Endometrial microvascular endothelial cells (primary cell): ENCODE data around the gene BCL11B. TPM values are rescaled to one million over a fixed set of nuclear protein-coding genes. Genes with fewer than 3 reads are reported as not detected.

Source experiments
- in situ Hi-C: cut with HindIII; loops from 2 replicates; pipeline ENCODE4 v1.10.0; 2017; ENCODE audit warnings: low sequenced_read_pairs, low pct_unique_long_range_greater_than_20kb; ENCODE audit errors: inconsistent ontology term
- total RNA-seq: library from RNA; depleted of rRNA; stranded (reverse); fragments of >200 nt; gene quantifications from one replicate; pipeline ENCODE4 v1.2.3, GENCODE V29; 2015; ENCODE audit errors: inconsistent ontology term

Gene BCL11B
- total RNA-seq, 1 donor from 2014 or later, result not detected

DNA sequence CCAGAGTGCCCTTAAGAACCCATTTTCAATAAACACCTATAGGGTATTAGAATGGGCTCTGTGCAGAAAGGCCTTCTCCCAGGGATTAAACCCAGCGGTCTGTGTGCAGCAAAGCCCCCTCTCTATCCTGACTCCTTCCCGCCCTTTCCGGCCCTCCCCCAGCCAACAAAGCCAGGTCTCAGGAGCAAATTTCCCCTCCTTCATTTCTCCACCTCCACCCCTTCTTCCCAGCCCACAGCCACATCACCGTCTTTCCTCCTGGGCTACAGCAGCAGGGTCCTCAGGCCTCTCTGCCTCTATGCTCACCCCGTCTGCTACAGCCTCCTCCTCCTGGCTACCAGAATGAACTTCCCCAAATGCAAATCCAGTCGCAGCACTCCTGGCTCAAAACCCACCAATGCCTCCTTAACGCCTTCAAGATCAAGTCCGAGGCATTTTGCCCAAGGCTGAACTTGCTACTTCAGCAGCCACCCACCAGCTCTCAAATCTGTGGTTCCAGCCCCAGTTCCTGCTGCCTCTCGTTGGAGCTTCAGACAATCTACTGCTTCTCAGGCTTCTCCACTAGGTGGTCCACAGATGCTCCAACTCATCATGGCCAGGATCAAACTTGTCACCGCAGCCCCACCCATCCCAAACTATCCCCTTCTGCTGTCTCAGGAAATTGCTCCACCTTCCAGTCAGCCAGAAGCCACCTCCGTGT is 134.8 kb downstream of the BCL11B start:
- in situ Hi-C loops, result no loop called here

DNA sequence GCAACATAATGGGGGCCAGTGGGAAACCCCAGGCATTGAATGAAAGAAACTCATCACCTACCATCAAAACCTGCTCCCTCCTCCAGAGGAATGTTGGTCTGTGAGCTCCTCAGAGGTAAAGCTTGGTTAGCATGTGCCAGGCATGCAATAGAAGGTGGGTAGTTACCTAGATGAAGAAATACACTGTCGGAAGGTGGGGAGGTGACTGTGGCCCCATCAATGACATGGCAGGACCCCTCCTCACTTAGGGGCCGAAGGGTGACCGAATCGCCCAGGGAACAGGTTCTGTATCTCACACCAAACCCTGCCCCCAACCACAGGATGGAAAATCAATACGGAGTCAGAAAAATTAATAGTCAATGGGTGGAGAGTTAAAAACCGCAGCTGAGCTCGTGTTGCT is 135.6 kb downstream of the BCL11B start:
- in situ Hi-C loops, result no loop called here

DNA sequence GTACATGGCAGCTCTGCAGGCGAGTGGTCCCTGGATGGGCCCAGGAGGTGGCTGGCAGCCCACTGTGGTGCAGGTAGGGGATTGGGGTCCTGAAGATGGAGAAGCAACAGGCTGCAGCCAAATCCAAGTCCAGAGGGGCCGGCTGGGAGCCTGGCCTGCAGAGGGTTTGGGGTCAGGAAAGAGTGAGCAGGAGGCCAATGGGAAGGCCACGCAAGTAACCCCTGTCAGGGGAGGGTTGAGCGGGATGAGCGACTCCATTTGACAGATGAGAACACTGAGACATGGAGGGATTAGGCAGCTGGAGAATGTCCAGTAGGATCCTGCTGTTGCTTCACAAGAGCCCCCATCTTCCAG is 136.0 kb downstream of the BCL11B start:
- in situ Hi-C loops, result no loop called here

DNA sequence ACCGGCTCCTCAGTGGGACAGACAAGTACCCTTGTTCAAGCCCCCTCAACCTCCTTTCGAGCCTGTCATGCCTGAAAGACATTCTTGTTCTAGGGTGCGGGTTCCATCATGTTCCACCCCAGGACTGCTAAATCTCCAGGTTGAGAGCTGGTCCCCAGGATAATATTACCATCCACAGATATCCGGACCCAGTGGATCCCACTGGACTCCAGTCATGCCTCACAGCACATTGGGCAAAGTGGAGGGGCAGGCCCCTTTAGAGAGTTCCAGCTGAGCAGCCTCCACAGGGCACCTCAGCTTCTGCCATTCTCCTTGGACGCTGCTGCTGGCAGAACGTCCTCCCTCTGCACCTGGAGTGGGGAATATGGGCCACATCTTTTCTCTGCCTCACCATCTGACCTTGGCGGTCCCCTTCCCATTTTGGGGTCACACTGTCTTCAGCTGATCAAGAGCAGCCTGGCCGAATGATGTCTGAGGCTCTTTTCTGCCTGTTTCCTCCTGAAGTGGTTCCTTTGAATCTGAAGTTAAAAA is 137.4 kb downstream of the BCL11B start:
- in situ Hi-C loops, result no loop called here

DNA sequence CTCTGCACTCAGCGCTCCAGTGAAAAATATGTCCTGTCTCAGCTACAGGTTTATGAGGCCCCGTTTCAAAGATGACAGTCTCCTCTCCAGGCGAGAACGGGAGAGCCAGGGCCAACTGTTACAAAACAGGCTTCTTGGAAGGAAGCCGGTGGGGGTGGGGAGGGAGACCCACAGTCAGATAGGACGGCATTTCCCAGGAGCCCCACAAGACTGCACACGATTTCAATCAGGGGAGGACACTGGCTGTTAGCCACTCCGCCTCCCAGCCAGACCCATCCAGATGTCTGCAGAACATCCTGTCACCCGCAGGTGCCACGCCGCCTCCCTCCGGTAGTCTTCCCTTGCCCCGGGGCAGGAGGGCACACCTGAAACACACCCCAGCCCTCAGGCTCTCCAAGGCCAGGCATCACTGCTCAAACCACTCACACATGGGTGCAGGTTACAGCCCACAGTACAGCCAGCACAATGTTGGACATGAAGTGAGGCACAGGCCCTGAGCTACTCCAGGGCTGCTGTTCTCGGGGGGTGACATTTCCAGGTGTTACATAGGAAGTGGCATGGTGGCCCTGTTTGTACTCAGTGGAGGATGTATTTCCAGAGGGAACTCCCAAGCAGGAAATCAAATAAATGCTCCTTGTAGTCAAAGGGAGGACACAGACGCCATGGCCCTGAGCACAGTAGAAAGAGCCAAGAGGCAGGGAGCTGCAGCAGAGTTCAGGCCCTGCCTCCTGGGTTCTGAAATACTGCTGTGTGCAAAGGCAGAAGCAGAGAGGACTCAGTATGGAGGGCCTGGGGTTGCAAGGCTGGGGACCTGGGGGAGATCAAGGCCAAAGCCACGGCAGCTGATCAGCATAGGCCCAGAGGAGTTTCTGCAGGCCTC is 138.1 kb downstream of the BCL11B start:
- in situ Hi-C loops, result no loop called here

DNA sequence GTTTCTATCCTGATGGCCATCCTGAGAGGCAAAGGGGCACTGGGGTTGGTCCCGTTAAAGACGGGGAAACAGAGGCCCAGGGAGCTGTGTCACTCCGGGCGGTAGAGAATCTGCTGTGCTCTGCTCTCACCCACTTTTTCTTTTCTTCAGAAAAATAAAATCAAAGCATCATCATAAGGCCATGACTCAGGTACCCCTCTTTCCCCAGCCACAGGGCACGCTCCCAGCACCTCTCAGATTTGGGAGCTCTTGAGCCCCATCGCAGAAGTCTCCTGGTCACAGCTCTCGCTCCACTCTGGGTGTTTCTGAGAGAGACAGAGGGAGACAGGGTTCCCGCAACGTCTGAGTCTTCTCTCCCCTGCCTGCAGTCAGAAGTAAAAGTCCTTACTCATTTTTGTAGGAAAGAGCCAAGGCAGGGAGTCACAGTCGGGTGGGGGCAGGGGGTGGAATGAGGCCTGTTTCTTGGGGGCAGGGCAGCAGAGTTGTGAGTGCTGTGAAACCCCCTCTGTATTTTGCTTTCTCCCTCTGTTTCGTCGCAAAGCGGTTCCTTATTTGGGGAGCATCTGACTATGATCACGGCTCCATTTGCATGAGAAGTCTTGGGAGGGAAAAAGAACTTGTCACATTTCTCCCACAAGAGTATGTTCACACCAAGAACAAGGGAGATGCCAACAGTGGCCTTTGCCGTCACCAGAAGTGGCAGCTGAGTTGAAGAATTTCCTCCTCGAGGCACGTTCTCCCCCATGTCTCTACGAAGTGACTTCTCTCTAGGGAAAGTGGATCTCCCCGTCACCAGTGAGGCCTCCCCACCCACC is 139.0 kb downstream of the BCL11B start:
- in situ Hi-C loops, result no loop called here

DNA sequence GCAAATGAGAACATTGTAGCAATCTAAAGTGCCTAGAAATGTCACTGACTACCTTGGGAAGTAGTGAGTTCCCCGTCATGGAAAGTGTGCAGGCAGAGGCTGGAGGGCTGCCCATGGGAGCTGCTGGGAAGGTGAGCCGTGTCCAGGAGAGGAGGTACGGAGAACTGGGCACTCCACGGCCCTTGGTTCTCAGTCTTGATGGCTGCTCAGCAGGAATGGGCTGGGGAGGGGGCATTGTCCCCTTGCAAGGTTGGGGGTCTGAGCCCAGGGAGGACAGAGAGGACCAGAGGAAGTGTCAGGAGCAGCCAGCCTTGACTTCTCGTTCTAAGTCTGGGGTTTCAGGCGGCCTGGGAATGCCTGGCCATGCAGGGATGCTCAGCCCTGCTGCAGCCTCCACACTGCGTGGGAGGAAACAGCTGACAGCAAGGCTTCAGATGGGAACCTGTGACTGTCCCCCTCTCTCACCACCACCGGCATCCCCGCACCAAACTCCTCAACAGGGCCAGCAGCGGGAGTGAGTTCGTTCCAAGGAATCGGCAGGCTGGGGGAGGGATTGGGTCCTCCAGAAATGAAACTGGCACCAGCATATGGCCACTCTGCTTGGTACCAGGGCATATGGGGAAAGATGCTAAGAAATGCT is 140.2 kb downstream of the BCL11B start:
- in situ Hi-C loops, result no loop called here

DNA sequence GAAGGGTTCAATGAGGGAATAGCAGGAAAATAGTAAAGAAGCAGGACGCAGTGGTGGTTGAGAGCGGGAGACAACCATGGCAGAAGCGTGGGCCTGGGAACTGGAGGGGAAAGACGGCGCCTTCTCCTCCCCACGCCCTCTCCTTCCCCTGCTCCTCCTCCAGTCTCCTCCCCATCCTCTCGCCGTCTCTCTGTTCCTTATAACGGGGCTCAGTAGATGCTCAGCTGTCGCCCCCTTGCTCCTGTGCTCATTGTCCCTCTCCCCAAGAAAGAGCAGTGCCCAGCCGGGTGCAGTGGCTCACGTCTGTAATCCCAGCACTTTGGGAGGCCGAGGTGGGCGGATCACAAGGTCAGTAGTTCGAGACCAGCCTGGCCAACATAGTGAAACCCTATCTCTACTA is 142.0 kb downstream of the BCL11B start:
- in situ Hi-C loops, result no loop called here

DNA sequence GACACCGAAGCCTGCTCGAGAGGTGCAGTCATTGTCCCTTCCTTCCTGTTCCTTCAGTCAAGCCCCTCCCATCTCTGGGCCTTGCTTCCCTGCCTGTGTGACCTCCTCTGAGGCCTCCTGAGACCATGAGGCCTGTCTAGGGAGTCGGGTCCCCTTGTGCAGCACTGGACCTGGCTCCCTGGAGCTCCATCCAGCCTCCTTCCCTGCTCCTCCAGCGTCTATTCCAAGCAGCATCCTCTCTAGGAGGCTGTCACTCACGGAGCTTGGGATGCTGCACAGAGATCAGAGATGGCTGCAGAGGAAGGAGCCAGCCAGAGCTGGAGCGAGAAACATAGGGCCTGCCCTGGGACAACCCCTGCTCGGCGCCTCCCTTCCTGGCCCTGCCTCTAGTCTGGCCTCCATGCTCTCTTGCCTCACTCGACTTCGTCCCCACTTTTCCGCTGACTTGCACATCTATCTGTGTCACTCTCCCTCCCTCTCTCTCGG is 142.7 kb downstream of the BCL11B start:
- in situ Hi-C loops, result no loop called here

GRCh38 chr14:99128185-99128584 is 143.8 kb downstream of the BCL11B start:
- in situ Hi-C loops, result no loop called here

- in situ Hi-C loops, result no loop called here
These were observed 144.3 kb downstream of the BCL11B start for GRCh38 chr14:99127651-99128167.

- in situ Hi-C loops, result no loop called here
These were observed 146.2 kb downstream of the BCL11B start for GRCh38 chr14:99125616-99126431.

- in situ Hi-C loops, result no loop called here
These were observed 146.9 kb downstream of the BCL11B start for GRCh38 chr14:99125113-99125512.

GRCh38 chr14:99124482-99125105 is 147.4 kb downstream of the BCL11B start:
- in situ Hi-C loops, result no loop called here

GRCh38 chr14:99123208-99123870 is 148.7 kb downstream of the BCL11B start:
- in situ Hi-C loops, result no loop called here

DNA sequence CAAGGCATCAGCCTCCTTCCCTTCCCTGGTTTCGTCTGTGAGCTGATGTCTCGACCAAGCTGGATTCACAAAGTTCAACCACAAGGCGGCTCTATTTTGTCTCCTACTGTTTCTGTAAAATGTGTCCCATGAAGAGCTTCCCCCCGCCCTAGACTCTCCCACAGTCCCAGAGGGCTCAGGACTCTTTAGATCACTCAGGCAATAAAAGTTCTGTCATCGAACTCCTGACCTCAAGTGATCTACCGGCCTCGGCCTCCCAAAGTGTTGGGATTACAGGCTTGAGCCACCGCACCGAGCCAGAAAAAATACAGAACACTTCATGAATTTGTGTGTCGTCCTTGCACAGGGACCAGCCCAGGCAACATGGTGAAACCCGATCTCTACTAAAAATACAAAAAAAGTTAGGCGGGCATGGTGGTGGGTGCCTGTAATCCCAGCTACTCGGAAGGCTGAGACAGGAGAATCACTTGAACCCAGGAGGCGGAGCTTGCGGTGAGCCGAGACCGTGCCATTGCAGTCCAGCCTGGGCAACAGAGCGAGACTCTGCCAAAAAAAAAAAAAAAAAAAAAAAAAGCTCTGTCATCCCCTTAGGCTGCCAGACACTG is 149.4 kb downstream of the BCL11B start:
- in situ Hi-C loops, result no loop called here
